RWPE1 (cell line): ENCODE results near the gene SLC2A9.

Experiments
- CTCF ChIA-PET: fragments of 350-600 bp; sonication (Branson Sonifier 250); formaldehyde crosslinking; extraction: SDS; loops from one replicate; lab custom pipeline; 2021; lab: Yijun Ruan, JAX
- POLR2A ChIA-PET: fragments of 400-600 bp; formaldehyde crosslinking; extraction: SDS; loops from one replicate; lab custom pipeline; 2020; ENCODE audit warnings: antibody characterized with exemption; ENCODE audit not compliant: low non-redundant PET; lab: Yijun Ruan, JAX
- DNase-seq: peaks from one replicate; pipeline ENCODE4 v3.0.0; 2012; ENCODE audit warnings: low spot score
- H3K27ac ChIP-seq: fragments of 450-650 bp; 2 replicates; pipeline ENCODE4 v1.5.1; 2017
- CTCF ChIP-seq: fragments of 450-650 bp; conservative IDR thresholded peaks from 2 replicates; pipeline ENCODE4 v1.5.1; 2017; ENCODE audit warnings: low read depth, mild to moderate bottlenecking

The SLC2A9 gene

GRCh38 chr4:10061650-10062415, 40.5 kb upstream of the SLC2A9 start:
- no peak overlapping the region for H3K27ac ChIP-seq
- ChIA-PET POLR2A (no interaction called here), CTCF (no interaction called here)
- peak; percentile 24 for DNase-seq
- no peak for TF ChIP-seq CTCF

DNA sequence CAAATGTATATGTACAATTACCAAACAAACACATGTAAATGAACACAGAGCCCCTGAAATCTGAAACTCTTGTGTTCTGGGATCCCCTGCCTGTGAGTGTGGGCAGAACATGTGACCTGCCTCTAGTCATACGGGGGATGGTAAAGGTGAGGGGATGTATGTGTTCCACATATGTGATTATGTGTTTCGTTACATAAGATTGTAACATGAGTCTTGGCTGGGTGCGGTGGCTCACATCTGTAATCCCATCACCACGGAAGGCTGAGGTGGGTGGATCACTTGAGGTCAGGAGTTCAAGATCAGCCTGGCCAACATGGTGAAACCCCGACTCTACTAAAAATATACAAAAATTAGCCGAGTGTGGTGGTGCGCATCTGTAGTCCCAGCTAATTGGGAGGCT, 37.1 kb upstream of the SLC2A9 start:
- POLR2A ChIA-PET, result no interaction called here
- no peak for DNase-seq
- H3K27ac ChIP-seq, result no peak overlapping the region
- TF ChIP-seq CTCF, result no peak
- CTCF ChIA-PET, result no interaction called here

- DNase-seq, result no peak
- H3K27ac ChIP-seq, result no peak overlapping the region
- ChIA-PET CTCF (no interaction called here), POLR2A (no interaction called here)
- TF ChIP-seq CTCF, result no peak
Measured at GRCh38 chr4:10057023-10057395, 35.7 kb upstream of the SLC2A9 start.

DNA sequence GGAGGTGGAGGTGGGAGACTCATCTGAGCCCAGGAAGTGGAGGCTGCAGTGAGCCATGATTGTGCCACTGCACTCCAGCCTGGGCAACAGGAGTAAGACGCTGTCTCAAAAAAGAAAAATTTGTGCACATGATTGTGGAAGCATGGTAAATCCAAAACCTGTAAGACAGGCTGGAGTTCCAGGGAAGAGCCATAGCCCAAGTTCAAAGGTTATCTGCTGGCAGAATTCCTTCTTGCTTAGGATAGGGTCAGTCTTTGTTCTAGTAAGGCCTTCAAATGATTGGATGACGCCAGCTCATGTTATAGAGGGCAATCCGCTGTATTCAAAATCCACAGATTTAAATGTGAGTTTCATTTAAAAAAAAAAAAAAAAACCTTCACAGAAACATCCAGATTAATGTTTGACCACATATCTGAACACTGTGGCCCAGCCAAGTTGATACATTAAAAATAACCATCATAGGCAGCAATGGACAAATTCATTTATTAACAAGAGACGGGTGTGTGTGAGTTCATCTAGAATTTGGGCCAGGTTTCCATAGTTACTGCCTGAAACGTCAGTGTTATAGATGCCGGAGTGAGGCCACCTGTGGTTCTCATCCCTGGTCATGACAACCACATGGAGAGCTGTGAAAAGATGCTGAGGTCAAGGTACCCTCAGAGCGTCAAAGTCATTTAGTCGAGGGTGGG, 35.2 kb upstream of the SLC2A9 start:
- DNase-seq, result no peak
- ChIA-PET POLR2A (no interaction called here), CTCF (no interaction called here)
- no peak for TF ChIP-seq CTCF
- H3K27ac ChIP-seq, result no peak overlapping the region

- no peak for TF ChIP-seq CTCF
- DNase-seq, result no peak
- POLR2A ChIA-PET, result no interaction called here
- H3K27ac ChIP-seq, result no peak overlapping the region
- CTCF ChIA-PET, result no interaction called here
Measured at GRCh38 chr4:10055871-10056270, 34.6 kb upstream of the SLC2A9 start.

- ChIA-PET POLR2A (no interaction called here), CTCF (no interaction called here)
- H3K27ac ChIP-seq, result no peak overlapping the region
- TF ChIP-seq CTCF, result no peak
- DNase-seq, result no peak
Measured at GRCh38 chr4:10054571-10055041, 33.3 kb upstream of the SLC2A9 start.
